Uterus (tissue), 4 donors: ENCODE data around the gene SLC39A11. TPM values are rescaled to one million over a fixed set of nuclear protein-coding genes. Genes with fewer than 3 reads are reported as not detected.

Source experiments
- DNase-seq, 2 donors: peaks; one replicate each; pipeline ENCODE4 v3.0.0-alpha.2; 2019 to 2020
- H3K27ac ChIP-seq, 2 donors: fragments of 200-600 bp; sonication (generic); 1 replicate in 1 of 2; 2 replicates in 1 of 2; pipeline ENCODE4 v1.5.1; 2016 to 2018
- H3K27me3 ChIP-seq, 2 donors: fragments of 200-600 bp; sonication (generic); one replicate each; pipeline ENCODE4 v1.5.1; 2018 to 2019; ENCODE audit warnings: control low read depth in 1 of 2
- H3K36me3 ChIP-seq, 2 donors: fragments of 200-600 bp; sonication (generic); one replicate each; pipeline ENCODE4 v1.5.1; 2019; ENCODE audit warnings: control low read depth in 1 of 2
- H3K4me1 ChIP-seq, 2 donors: fragments of 200-600 bp; sonication (generic); one replicate each; pipeline ENCODE4 v1.5.1; 2018 to 2019; ENCODE audit warnings: control low read depth in 1 of 2
- H3K4me3 ChIP-seq, 2 donors: fragments of 200-600 bp; sonication (generic); 1 replicate in 1 of 2; 2 replicates in 1 of 2; pipeline ENCODE4 v1.5.1; 2018 to 2019; ENCODE audit warnings: mild to moderate bottlenecking in 1 of 2
- H3K9me3 ChIP-seq, 2 donors: fragments of 200-600 bp; sonication (generic); one replicate each; pipeline ENCODE4 v1.5.1; 2019; ENCODE audit warnings: control low read depth in 1 of 2
- POLR2A ChIP-seq, 2 donors: fragments of 450-650 bp; IDR thresholded peaks; one replicate each; pipeline ENCODE4 v1.6.1; 2016; ENCODE audit warnings: antibody characterized with exemption in 2 of 2, mild to moderate bottlenecking in 1 of 2, moderate library complexity in 1 of 2
- intact Hi-C: fragments of 100-400 bp; cut with DNase I; formaldehyde crosslinking; loops from one replicate; pipeline ENCODE4 v1.15.1; 2023; ENCODE audit warnings: low total_unique reads
- total RNA-seq, 4 donors: library from RNA; depleted of rRNA in 3 of 4; stranded (reverse); fragments of >200 nt in 3 of 4; gene quantifications; one replicate each; pipeline versions ENCODE4 v1.1.0 to v1.2.4, GENCODE V29; 2014 to 2023
- TF ChIP-seq, protein P1 (sequence below), 4 experiments: fragments of 200-600 bp in 2 of 4; fragments of 450-650 bp in 2 of 4; sonication (generic) in 2 of 4; IDR thresholded peaks; one replicate each; pipeline ENCODE4 v1.5.1; 2016 to 2019; ENCODE audit warnings: antibody characterized with exemption in 4 of 4, mild to moderate bottlenecking in 2 of 4, moderate library complexity in 1 of 4
- donor health status: DM: yes; HTN: yes; CAD: no.

The SLC39A11 gene
- total RNA-seq, 4 donors from 2014 or later = 5.4 to 56.2 (median 21.0) TPM

- intact Hi-C loops = no loop called here
- Histone ChIP-seq H3K4me3 (no peak overlapping the region), H3K4me1 (no peaks in the 10 kb centered on the region), H3K27me3 (no peaks in the 10 kb centered on the region), H3K36me3 (no peaks in the 10 kb centered on the region), H3K9me3 (no peaks in the 10 kb centered on the region), H3K27ac (no peak overlapping the region)
- no peak for DNase-seq
- TF ChIP-seq, protein P1, sequence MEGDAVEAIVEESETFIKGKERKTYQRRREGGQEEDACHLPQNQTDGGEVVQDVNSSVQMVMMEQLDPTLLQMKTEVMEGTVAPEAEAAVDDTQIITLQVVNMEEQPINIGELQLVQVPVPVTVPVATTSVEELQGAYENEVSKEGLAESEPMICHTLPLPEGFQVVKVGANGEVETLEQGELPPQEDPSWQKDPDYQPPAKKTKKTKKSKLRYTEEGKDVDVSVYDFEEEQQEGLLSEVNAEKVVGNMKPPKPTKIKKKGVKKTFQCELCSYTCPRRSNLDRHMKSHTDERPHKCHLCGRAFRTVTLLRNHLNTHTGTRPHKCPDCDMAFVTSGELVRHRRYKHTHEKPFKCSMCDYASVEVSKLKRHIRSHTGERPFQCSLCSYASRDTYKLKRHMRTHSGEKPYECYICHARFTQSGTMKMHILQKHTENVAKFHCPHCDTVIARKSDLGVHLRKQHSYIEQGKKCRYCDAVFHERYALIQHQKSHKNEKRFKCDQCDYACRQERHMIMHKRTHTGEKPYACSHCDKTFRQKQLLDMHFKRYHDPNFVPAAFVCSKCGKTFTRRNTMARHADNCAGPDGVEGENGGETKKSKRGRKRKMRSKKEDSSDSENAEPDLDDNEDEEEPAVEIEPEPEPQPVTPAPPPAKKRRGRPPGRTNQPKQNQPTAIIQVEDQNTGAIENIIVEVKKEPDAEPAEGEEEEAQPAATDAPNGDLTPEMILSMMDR (IDR thresholded peaks at IDR 0.05) = no peak
- TF ChIP-seq POLR2A (IDR thresholded peaks at IDR 0.05) = no peak
These were observed 426.3 kb downstream of the SLC39A11 start for GRCh38 chr17:72665852-72666851.

- TF ChIP-seq, protein P1 (IDR thresholded peaks at IDR 0.05) = no peak
- no peak for TF ChIP-seq POLR2A (IDR thresholded peaks at IDR 0.05)
These were observed 429.7 kb downstream of the SLC39A11 start for GRCh38 chr17:72662827-72663190.

DNA sequence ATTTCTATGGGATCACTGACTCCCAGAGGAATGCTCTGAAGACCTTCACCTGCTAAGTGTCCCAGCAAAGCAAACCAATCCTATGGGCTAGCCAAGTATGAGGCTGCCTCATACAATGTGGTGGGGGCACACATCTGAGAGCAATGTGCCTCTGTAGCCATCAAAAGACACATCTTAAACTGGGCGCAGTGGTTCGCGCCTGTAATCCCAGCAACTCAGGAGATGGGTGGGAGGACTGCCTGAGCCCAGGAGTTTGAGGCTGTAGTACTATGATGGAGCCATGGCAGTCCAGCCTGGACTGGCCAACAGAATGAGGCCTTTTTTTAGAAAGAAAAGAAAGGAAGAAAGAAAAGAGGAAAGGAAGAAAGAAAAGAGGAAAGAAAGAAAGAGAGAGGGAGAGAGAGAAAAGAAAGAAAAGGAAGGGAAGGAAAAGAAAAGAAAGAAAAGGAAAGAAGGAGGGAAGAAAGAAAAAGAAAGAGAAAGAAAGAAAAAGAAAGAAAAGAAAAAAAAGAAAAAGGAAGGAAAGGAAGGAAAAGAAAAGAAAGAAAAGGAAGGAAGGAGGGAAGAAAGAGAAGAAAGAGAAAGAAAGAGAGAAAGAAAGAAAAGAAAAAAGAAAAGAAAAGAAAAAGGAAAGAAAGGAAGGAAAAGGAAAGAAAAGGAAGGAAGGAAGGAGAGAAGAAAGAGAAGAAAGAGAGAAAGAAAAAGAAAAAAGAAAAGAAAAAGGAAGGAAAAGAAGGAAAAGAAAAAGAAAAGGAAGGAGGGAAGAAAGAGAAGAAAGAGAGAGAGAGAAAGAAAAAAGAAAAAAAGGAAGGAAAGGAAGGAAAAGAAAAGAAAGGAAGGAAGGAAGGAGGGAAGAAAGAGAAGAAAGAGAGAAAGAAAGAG, 430.3 kb downstream of the SLC39A11 start:
- H3K36me3 ChIP-seq = no peaks in the 10 kb centered on the region
- H3K27ac ChIP-seq = no peak overlapping the region
- no peaks in the 10 kb centered on the region for H3K4me1 ChIP-seq
- intact Hi-C loops = no loop called here
- TF ChIP-seq, protein P1 (IDR thresholded peaks at IDR 0.05) = no peak
- no peak for TF ChIP-seq POLR2A (IDR thresholded peaks at IDR 0.05)
- H3K27me3 ChIP-seq = no peaks in the 10 kb centered on the region
- no peaks in the 10 kb centered on the region for H3K9me3 ChIP-seq
- DNase-seq = no peak
- H3K4me3 ChIP-seq = no peak overlapping the region

More at GRCh38 chr17:72662827-72663190, 429.7 kb downstream of the SLC39A11 start:
- H3K27ac ChIP-seq = no peak overlapping the region
- H3K4me3 ChIP-seq = no peak overlapping the region
- DNase-seq = no peak
- H3K36me3 ChIP-seq = no peaks in the 10 kb centered on the region
- intact Hi-C loops = no loop called here
- H3K4me1 ChIP-seq = no peaks in the 10 kb centered on the region
- H3K27me3 ChIP-seq = no peaks in the 10 kb centered on the region
- H3K9me3 ChIP-seq = no peaks in the 10 kb centered on the region

DNA sequence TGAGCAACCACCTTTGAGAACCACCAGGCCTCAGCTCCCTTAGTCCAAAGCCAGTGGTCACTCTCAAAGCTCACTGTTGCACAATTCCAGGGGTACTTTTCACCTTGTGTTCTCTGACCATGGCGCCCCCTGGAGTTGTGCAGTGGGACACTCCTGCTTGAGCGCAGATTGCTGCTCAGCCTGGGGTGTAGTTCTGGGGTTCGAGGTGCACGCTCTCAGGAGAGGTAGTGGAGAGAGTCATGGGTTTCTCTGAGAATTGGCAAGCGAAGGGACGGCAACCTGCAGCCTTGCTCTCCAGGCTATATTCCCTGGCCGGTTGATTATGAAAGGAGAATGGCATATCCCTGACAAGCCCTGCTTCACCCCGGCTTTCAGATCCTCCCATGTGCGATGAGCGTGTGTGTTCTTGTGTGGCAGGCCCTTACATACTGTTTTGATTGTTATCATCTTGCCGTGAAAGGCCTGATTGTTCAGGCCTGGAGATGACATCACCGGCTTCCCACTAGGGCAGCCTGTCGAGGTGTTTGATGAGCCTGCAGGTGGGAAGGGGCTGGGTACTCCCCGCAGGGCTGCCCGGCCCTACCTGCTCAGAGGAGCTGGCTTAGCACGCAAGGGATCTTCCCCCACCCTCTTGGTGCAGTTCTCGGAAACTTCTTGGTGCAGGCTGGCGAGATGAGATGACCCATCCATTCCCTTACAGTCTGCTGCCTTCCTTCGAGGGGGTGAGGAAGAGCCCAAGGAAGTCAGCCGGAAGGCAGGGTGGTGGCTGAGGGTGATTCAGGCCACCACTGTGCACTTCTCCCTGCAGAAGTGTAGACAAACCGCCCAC, 431.2 kb downstream of the SLC39A11 start:
- DNase-seq = no peak
- no peak overlapping the region for H3K27ac ChIP-seq

More for the DNA sequence above, 431.2 kb downstream of the SLC39A11 start:
- intact Hi-C loops = no loop called here
- Histone ChIP-seq H3K4me1 (no peaks in the 10 kb centered on the region), H3K27me3 (no peaks in the 10 kb centered on the region), H3K36me3 (no peaks in the 10 kb centered on the region), H3K4me3 (no peak overlapping the region), H3K9me3 (no peaks in the 10 kb centered on the region)
- no peak for TF ChIP-seq POLR2A (IDR thresholded peaks at IDR 0.05)
- TF ChIP-seq, protein P1 (IDR thresholded peaks at IDR 0.05) = no peak
